HCT116 (cell line): Measurements from ENCODE around the gene CBFA2T2. TPM values are rescaled to one million over a fixed set of nuclear protein-coding genes. Genes with fewer than 3 reads are reported as not detected.
A peak's percentile ranks its signal among the peaks of the same experiment; 100 is the strongest.

Source experiments
- ATAC-seq: fragments of 200-7000 bp; cut with Tn5 transposase; 2 replicates; pipeline ENCODE4 v1.9.1; 2020; ENCODE audit warnings: mild to moderate bottlenecking, moderate library complexity
- BruUV-seq: library from RNA; stranded (reverse); fragments of 400-500 nt; replicated peaks from 2 replicates; lab custom pipeline; 2021; lab: Mats Ljungman, UMichigan
- CTCF ChIA-PET: fragments of 300-600 bp; sonication (Branson Sonifier 250); formaldehyde crosslinking; loops from one replicate; lab custom pipeline; 2021; ENCODE audit warnings: antibody characterized with exemption; lab: Charles Lee
- POLR2A ChIA-PET: fragments of 300-600, 350-600 bp; sonication (Branson Sonifier 250); formaldehyde crosslinking; loops from one replicate; lab custom pipeline; 2021; ENCODE audit warnings: antibody characterized with exemption; lab: Charles Lee
- RAD21 ChIA-PET, 2 experiments: fragments of 300-600 bp; sonication (Branson Sonifier 250); formaldehyde crosslinking; loops; one replicate each; lab custom pipeline; 2023; ENCODE audit warnings: low total read pairs in 2 of 2; ENCODE audit not compliant: uncharacterized antibody in 2 of 2, unreplicated experiment in 2 of 2, low non-redundant PET in 1 of 2; lab: Charles Lee
- DNase-seq: peaks from one replicate; pipeline ENCODE4 v3.0.0-alpha.2; 2010; ENCODE audit warnings: low read depth, low spot score
- H2AFZ ChIP-seq: fragments of 200-600 bp; shearing (Covaris generic), sonication (generic); 2 replicates; pipeline ENCODE4 v1.6.1; 2017; ENCODE audit warnings: low read depth, mixed run types, mixed read lengths, antibody characterized with exemption, low read length; ENCODE audit not compliant: poor library complexity, severe bottlenecking
- H3K27ac ChIP-seq: 2 replicates; pipeline ENCODE4 v1.5.1; 2012; ENCODE audit warnings: low read depth, low read length
- H3K27me3 ChIP-seq: fragments of 200-600 bp; sonication (generic); 2 replicates; pipeline ENCODE4 v1.6.1; 2016; ENCODE audit warnings: mixed run types, low read length, mixed read lengths; ENCODE audit not compliant: insufficient read depth
- H3K36me3 ChIP-seq, 2 experiments: fragments of 200-500 bp in 1 of 2; fragments of 200-600 bp in 1 of 2; sonication (Bioruptor generic) in 1 of 2; sonication (generic) in 1 of 2; 2 replicates each; pipeline versions ENCODE4 v1.5.1 to v1.6.1; 2014 to 2016; ENCODE audit warnings: low read length in 2 of 2, inconsistent platforms in 1 of 2, mixed read lengths in 1 of 2, mixed run types in 1 of 2; ENCODE audit not compliant: insufficient read depth in 2 of 2, control insufficient read depth in 1 of 2
- H3K4me1 ChIP-seq, 2 experiments: fragments of 200-600 bp in 1 of 2; sonication (generic) in 1 of 2; 2 replicates each; pipeline versions ENCODE4 v1.5.1 to v1.6.1; 2012 to 2017; ENCODE audit warnings: low read length in 2 of 2, inconsistent platforms in 1 of 2, mild to moderate bottlenecking in 1 of 2, mixed read lengths in 1 of 2, mixed run types in 1 of 2, moderate library complexity in 1 of 2; ENCODE audit not compliant: insufficient read depth in 2 of 2, control insufficient read depth in 1 of 2
- H3K4me2 ChIP-seq: fragments of 200-600 bp; sonication (generic); 2 replicates; pipeline ENCODE4 v1.6.1; 2017; ENCODE audit warnings: mixed run types, low read length, mixed read lengths
- H3K4me3 ChIP-seq, 2 experiments: fragments of 200-600 bp in 1 of 2; sonication (generic) in 1 of 2; replicated peaks in 1 of 2; 2 replicates each; pipeline ENCODE4 v1.5.1; 2011 to 2016; ENCODE audit warnings: low read length in 2 of 2, control low read depth in 1 of 2, low read depth in 1 of 2, mild to moderate bottlenecking in 1 of 2, mixed read lengths in 1 of 2, mixed run types in 1 of 2
- H3K79me2 ChIP-seq: fragments of 200-600 bp; sonication (generic); 2 replicates; pipeline ENCODE4 v1.6.1; 2017; ENCODE audit warnings: mild to moderate bottlenecking, mixed run types, low read length, moderate library complexity, mixed read lengths; ENCODE audit not compliant: insufficient read depth
- H3K9ac ChIP-seq: fragments of 200-600 bp; sonication (generic); 2 replicates; pipeline ENCODE4 v1.6.1; 2016; ENCODE audit warnings: low read length, mixed read lengths
- H3K9me2 ChIP-seq: fragments of 200-600 bp; sonication (generic), shearing (Covaris generic); 2 replicates; pipeline ENCODE4 v1.6.1; 2017; ENCODE audit warnings: mixed run types, mild to moderate bottlenecking, moderate library complexity; ENCODE audit not compliant: insufficient read depth
- H3K9me3 ChIP-seq, 2 experiments: fragments of 200-500 bp in 1 of 2; fragments of 200-600 bp in 1 of 2; sonication (Bioruptor generic) in 1 of 2; sonication (generic) in 1 of 2; 2 replicates each; pipeline ENCODE4 v1.6.1; 2014 to 2017; ENCODE audit warnings: low read length in 2 of 2, mixed read lengths in 2 of 2, inconsistent platforms in 1 of 2, low read depth in 1 of 2, mild to moderate bottlenecking in 1 of 2, mixed run types in 1 of 2, moderate library complexity in 1 of 2; ENCODE audit not compliant: control insufficient read depth in 1 of 2, insufficient read depth in 1 of 2
- H4K20me1 ChIP-seq: fragments of 200-600 bp; sonication (generic), shearing (Covaris generic); 2 replicates; pipeline ENCODE4 v1.6.1; 2017; ENCODE audit warnings: mixed run types, mild to moderate bottlenecking, moderate library complexity; ENCODE audit not compliant: insufficient read depth
- CBX3 ChIP-seq: IDR thresholded peaks from 2 replicates; pipeline ENCODE4 v1.6.1; 2012; ENCODE audit warnings: low read depth
- CEBPB ChIP-seq: IDR thresholded peaks from 2 replicates; pipeline ENCODE4 v1.6.1; 2012; ENCODE audit warnings: low read depth
- EGR1 ChIP-seq: IDR thresholded peaks from 2 replicates; pipeline ENCODE4 v1.6.1; 2012; ENCODE audit warnings: low read depth
- ELF1 ChIP-seq: IDR thresholded peaks from 2 replicates; pipeline ENCODE4 v1.6.1; 2012; ENCODE audit warnings: low read depth, borderline replicate concordance
- EZH2 ChIP-seq: fragments of 200-600 bp; sonication (generic); IDR thresholded peaks from 2 replicates; pipeline ENCODE4 v1.6.1; 2017; ENCODE audit warnings: antibody characterized with exemption, mixed run types
- JUND ChIP-seq: IDR thresholded peaks from 2 replicates; pipeline ENCODE4 v1.6.1; 2012
- POLR2A ChIP-seq: IDR thresholded peaks from 2 replicates; pipeline ENCODE4 v1.7.0; 2011; ENCODE audit warnings: borderline replicate concordance; ENCODE audit not compliant: insufficient read depth, insufficient read length; ENCODE audit errors: extremely low read depth
- POLR2AphosphoS5 ChIP-seq: IDR thresholded peaks from 2 replicates; pipeline ENCODE4 v1.6.1; 2011; ENCODE audit warnings: mild to moderate bottlenecking, low read depth, low read length, moderate library complexity
- SP1 ChIP-seq: IDR thresholded peaks from 2 replicates; pipeline ENCODE4 v1.6.1; 2012; ENCODE audit warnings: low read depth
- SRF ChIP-seq: IDR thresholded peaks from 2 replicates; pipeline ENCODE4 v1.6.1; 2012; ENCODE audit warnings: low read depth
- TCF7L2 ChIP-seq: IDR thresholded peaks from 2 replicates; pipeline ENCODE4 v1.7.0; 2011; ENCODE audit warnings: borderline replicate concordance, inconsistent platforms; ENCODE audit not compliant: insufficient read depth, insufficient read length; ENCODE audit errors: extremely low read depth
- YY1 ChIP-seq: IDR thresholded peaks from 2 replicates; pipeline ENCODE4 v1.6.1; 2011; ENCODE audit warnings: low read length, low read depth, moderate library complexity, mild to moderate bottlenecking; ENCODE audit not compliant: insufficient replicate concordance; ENCODE audit errors: extremely low read depth
- ZFX ChIP-seq: fragments of 450-650 bp; IDR thresholded peaks from 2 replicates; pipeline ENCODE4 v1.6.1; 2017
- intact Hi-C: fragments of 100-400 bp; cut with micrococcal nuclease; formaldehyde crosslinking; loops from 2 replicates; pipeline ENCODE4 v1.10.0; 2022
- total RNA-seq: library from RNA; stranded (reverse); gene quantifications from one replicate; pipeline ENCODE4 v1.2.1, GENCODE V29; 2021; ENCODE audit not compliant: unreplicated experiment
- TF ChIP-seq, protein P1 (sequence below): IDR thresholded peaks from 2 replicates; pipeline ENCODE4 v1.6.1; 2012
- TF ChIP-seq, protein P2 (sequence below): IDR thresholded peaks from 2 replicates; pipeline ENCODE4 v1.6.1; 2011; ENCODE audit warnings: mild to moderate bottlenecking, low read length, moderate library complexity; ENCODE audit not compliant: insufficient replicate concordance; ENCODE audit errors: extremely low read depth
- TF ChIP-seq, protein P3 (sequence below): IDR thresholded peaks from 2 replicates; pipeline ENCODE4 v1.6.1; 2012

The CBFA2T2 gene
- total RNA-seq, 1 experiment from 2014 or later: 8.0 TPM

DNA sequence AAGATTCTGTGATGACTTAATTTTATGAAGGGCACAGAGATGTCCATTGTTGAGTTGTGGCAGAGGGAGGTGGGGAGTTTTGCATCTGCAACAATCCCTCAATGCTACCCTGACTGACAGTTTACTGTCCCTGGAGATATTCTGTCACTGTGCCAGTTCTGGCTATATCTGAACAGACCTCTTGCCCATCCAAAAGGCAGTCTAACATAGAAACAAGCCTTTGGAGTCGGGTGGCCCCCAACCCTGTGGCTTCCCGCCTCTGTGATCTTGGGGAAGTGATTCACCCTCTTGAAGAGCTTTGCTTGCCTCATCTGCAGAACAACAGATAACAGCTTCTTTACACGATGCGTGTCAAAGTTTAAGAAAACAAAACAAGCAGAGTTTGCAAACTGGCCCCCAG lies 200.1 kb downstream of the CBFA2T2 start:
- Histone ChIP-seq H3K36me3 (no peaks in the 10 kb centered on the region), H3K4me2 (peak overlapping the region; percentile 32; the same call in 1 of the 2 replicates), H3K4me1 (peaks cover 7 to 23% of the 10 kb centered on the region in 2 experiments), H3K9me3 (no peaks in the 10 kb centered on the region), H3K79me2 (peaks cover 6% of the 10 kb centered on the region), H3K9ac (no peak overlapping the region), H3K27ac (no peak overlapping the region), H3K9me2 (no peaks in the 10 kb centered on the region), H3K4me3 (no peak overlapping the region), H2AFZ (no peak overlapping the region), H4K20me1 (no peaks in the 10 kb centered on the region), H3K27me3 (no peaks in the 10 kb centered on the region)
- ChIA-PET RAD21 (no interaction called here), POLR2A (no interaction called here), CTCF (no interaction called here)
- no TSS peak for BruUV-seq
- ATAC-seq: no peak
- intact Hi-C loops: no loop called here
- TF ChIP-seq YY1 (no peak), SP1 (no peak), EZH2 (no peak), CEBPB (no peak), ELF1 (no peak), TCF7L2 (no peak), POLR2A (no peak)
- TF ChIP-seq, protein P1, sequence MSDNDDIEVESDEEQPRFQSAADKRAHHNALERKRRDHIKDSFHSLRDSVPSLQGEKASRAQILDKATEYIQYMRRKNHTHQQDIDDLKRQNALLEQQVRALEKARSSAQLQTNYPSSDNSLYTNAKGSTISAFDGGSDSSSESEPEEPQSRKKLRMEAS: no peak
- DNase-seq: no peak

DNA sequence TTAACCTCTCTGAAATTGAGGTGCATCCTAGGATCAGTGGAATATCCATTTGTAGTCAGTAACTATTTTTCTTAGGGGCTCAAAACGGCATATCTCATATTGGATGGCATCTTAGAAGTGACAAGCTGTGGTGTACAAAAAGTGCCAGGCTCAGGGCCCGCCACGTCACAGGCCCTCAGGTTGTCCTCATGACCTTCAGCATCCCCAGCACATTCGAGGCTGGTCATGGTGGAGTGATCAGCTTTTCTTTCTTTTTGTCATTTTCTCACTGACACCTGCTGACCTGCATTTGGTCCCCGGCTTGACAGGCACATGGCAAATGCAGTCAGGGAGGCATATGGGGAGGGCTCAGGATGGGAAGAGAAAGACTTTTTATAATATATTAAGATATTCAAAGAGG lies 203.4 kb downstream of the CBFA2T2 start:
- intact Hi-C loops: no loop called here
- no peaks in the 10 kb centered on the region for H3K27me3 ChIP-seq
- H3K36me3 ChIP-seq: no peaks in the 10 kb centered on the region
- no peak overlapping the region for H3K4me3 ChIP-seq
- CTCF ChIA-PET: no interaction called here
- no peak overlapping the region for H3K4me2 ChIP-seq
- no peaks in the 10 kb centered on the region for H3K9me3 ChIP-seq
- BruUV-seq: no TSS peak
- no peak overlapping the region for H3K27ac ChIP-seq
- DNase-seq: no peak
- no peak overlapping the region for H2AFZ ChIP-seq
- POLR2A ChIA-PET: interaction anchor here (0.9 kb wide), 1 partner anchor 27 kb away, joined by 3 read pairs; the partner anchor contains the start of gene PXMP4
- no peaks in the 10 kb centered on the region for H3K79me2 ChIP-seq
- H3K9me2 ChIP-seq: no peaks in the 10 kb centered on the region
- H3K4me1 ChIP-seq: peaks cover 2 to 6% of the 10 kb centered on the region in 2 experiments; a peak in 2 of 4 replicates
- no peaks in the 10 kb centered on the region for H4K20me1 ChIP-seq
- RAD21 ChIA-PET: no interaction called here
- H3K9ac ChIP-seq: no peak overlapping the region
- ATAC-seq: no peak
- TF ChIP-seq ELF1: no peak
- TF ChIP-seq CBX3: no peak
- TF ChIP-seq, protein P2, sequence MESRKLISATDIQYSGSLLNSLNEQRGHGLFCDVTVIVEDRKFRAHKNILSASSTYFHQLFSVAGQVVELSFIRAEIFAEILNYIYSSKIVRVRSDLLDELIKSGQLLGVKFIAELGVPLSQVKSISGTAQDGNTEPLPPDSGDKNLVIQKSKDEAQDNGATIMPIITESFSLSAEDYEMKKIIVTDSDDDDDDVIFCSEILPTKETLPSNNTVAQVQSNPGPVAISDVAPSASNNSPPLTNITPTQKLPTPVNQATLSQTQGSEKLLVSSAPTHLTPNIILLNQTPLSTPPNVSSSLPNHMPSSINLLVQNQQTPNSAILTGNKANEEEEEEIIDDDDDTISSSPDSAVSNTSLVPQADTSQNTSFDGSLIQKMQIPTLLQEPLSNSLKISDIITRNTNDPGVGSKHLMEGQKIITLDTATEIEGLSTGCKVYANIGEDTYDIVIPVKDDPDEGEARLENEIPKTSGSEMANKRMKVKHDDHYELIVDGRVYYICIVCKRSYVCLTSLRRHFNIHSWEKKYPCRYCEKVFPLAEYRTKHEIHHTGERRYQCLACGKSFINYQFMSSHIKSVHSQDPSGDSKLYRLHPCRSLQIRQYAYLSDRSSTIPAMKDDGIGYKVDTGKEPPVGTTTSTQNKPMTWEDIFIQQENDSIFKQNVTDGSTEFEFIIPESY: no peak
- no peak for TF ChIP-seq SRF
- TF ChIP-seq, protein P1: no peak
- no peak for TF ChIP-seq EZH2
- no peak for TF ChIP-seq ZFX
- TF ChIP-seq POLR2A: no peak
- no peak for TF ChIP-seq POLR2AphosphoS5
- TF ChIP-seq EGR1: no peak
- TF ChIP-seq JUND: no peak
- TF ChIP-seq YY1: no peak
- TF ChIP-seq, protein P3, sequence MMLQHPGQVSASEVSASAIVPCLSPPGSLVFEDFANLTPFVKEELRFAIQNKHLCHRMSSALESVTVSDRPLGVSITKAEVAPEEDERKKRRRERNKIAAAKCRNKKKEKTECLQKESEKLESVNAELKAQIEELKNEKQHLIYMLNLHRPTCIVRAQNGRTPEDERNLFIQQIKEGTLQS: no peak
